C4-2B (cell line): ENCODE results near the gene PCDH9.

ENCODE experiments used
- ZFX ChIP-seq: fragments of 450-650 bp; IDR thresholded peaks from 2 replicates; pipeline ENCODE4 v1.6.1; 2017
- TF ChIP-seq, protein P1 (sequence below): fragments of 450-650 bp; conservative IDR thresholded peaks from 2 replicates; pipeline ENCODE4 v1.5.1; 2017; ENCODE audit warnings: mild to moderate bottlenecking

DNA sequence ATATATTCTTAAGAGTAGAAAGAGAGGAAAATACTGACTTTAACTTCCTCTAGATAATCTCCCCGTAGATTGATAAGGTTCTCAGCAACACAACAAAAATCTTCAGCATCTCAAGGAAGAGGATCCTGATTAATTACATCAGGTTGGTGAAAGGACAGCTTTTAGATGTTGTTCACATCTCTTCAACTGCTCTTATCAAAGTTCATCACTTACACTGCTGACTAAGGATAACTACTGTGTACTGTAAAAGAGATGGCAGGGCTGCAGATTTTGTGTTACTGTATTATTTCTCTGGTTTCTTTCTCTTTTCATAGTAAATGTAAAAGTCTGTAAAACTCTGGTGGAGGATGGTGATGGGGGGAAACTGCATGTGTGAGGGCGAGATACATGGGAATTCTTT is 133.7 kb downstream of the PCDH9 start:
- TF ChIP-seq, protein P1, sequence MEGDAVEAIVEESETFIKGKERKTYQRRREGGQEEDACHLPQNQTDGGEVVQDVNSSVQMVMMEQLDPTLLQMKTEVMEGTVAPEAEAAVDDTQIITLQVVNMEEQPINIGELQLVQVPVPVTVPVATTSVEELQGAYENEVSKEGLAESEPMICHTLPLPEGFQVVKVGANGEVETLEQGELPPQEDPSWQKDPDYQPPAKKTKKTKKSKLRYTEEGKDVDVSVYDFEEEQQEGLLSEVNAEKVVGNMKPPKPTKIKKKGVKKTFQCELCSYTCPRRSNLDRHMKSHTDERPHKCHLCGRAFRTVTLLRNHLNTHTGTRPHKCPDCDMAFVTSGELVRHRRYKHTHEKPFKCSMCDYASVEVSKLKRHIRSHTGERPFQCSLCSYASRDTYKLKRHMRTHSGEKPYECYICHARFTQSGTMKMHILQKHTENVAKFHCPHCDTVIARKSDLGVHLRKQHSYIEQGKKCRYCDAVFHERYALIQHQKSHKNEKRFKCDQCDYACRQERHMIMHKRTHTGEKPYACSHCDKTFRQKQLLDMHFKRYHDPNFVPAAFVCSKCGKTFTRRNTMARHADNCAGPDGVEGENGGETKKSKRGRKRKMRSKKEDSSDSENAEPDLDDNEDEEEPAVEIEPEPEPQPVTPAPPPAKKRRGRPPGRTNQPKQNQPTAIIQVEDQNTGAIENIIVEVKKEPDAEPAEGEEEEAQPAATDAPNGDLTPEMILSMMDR: no peak
- TF ChIP-seq ZFX: no peak
